Measurements from ENCODE around the gene HOXC9. TPM values are rescaled to one million over a fixed set of nuclear protein-coding genes. Genes with fewer than 3 reads are reported as not detected.
A peak's percentile ranks its signal among the peaks of the same experiment; 100 is the strongest.

The HOXC9 gene
- total and polyA plus RNA-seq, 9 of the 15 experiments (the other 6 are each of a cell fraction or from before 2014, with no cell fraction given), result 1.1 to 10.5 (median 9.3) TPM

GRCh38 chr12:54005853-54006558, 6.0 kb downstream of the HOXC9 start (continued):
- TF ChIP-seq CTCF (IDR thresholded peaks at IDR 0.05 in 2 of 3, conservative IDR thresholded peaks at IDR 0.05 in 1 of 3; ENCODE audit: insufficient read depth in 2 of 3, low read depth in 1 of 3, low read length in 3 of 3) (peak; percentile 91 to 96 (median 92)), RNF219 (CRISPR knock-in tag; IDR thresholded peaks at IDR 0.05) (no peak), TFAP4 (CRISPR knock-in tag; IDR thresholded peaks at IDR 0.05; ENCODE audit: borderline replicate concordance) (peak; percentile 56; the same call in 1 of the 2 replicates), MTA1 (IDR thresholded peaks at IDR 0.05; ENCODE audit: borderline replicate concordance) (no peak), STAT6 (CRISPR knock-in tag; IDR thresholded peaks at IDR 0.05) (no peak), PPARD (CRISPR knock-in tag; IDR thresholded peaks at IDR 0.05) (no peak), ZNF282 (CRISPR knock-in tag; IDR thresholded peaks at IDR 0.05) (no peak), REST (IDR thresholded peaks at IDR 0.05; ENCODE audit: borderline replicate concordance) (peak; percentile 93), REST (CRISPR knock-in tag; IDR thresholded peaks at IDR 0.05; ENCODE audit: low read depth) (no peak)
